ENCODE data around the gene ITPK1.

ITPK1 gene

GRCh38 chr14:92948647-92949046 is 167.1 kb downstream of the ITPK1 start:
- H3K4me3 Mint-ChIP-seq, result no peak overlapping the region

GRCh38 chr14:92946847-92947545 is 168.7 kb downstream of the ITPK1 start:
- H3K4me1 Mint-ChIP-seq, result peaks cover 4% of the 10 kb centered on the region
- no peak overlapping the region for H3K4me3 Mint-ChIP-seq
- H3K27me3 Mint-ChIP-seq, result no peaks in the 10 kb centered on the region
- ATAC-seq (no peak), DNase-seq (no peak)
- H3K27ac Mint-ChIP-seq, result peak overlapping the region; percentile 10 to 81
- H3K9me3 Mint-ChIP-seq, result no peaks in the 10 kb centered on the region

More at GRCh38 chr14:92948647-92949046, 167.1 kb downstream of the ITPK1 start:
- Mint-ChIP-seq H3K4me1 (peaks cover 7% of the 10 kb centered on the region), H3K9me3 (no peaks in the 10 kb centered on the region), H3K27ac (no peak overlapping the region), H3K27me3 (no peaks in the 10 kb centered on the region)
- no peak for DNase-seq
- no peak for ATAC-seq

GRCh38 chr14:92945959-92946846 is 169.5 kb downstream of the ITPK1 start:
- Mint-ChIP-seq H3K27ac (peak overlapping the region in 1 of 2 donors; percentile 81), H3K4me3 (no peak overlapping the region), H3K4me1 (no peaks in the 10 kb centered on the region), H3K27me3 (no peaks in the 10 kb centered on the region), H3K9me3 (no peaks in the 10 kb centered on the region)
- ATAC-seq, result no peak
- no peak for DNase-seq

GRCh38 chr14:92945544-92945943 is 170.2 kb downstream of the ITPK1 start:
- Mint-ChIP-seq H3K27ac (peak overlapping the region in 1 of 2 donors; percentile 54), H3K4me1 (no peaks in the 10 kb centered on the region), H3K4me3 (no peak overlapping the region), H3K9me3 (no peaks in the 10 kb centered on the region), H3K27me3 (no peaks in the 10 kb centered on the region)
- ATAC-seq (no peak), DNase-seq (no peak)

- Mint-ChIP-seq H3K27me3 (no peaks in the 10 kb centered on the region), H3K4me1 (no peaks in the 10 kb centered on the region), H3K4me3 (no peak overlapping the region), H3K27ac (peak overlapping the region in 1 of 2 donors; percentile 54), H3K9me3 (no peaks in the 10 kb centered on the region)
- ATAC-seq, result no peak
- DNase-seq, result no peak
These were observed 170.7 kb downstream of the ITPK1 start for GRCh38 chr14:92944976-92945375.

GRCh38 chr14:92943855-92944570 is 171.7 kb downstream of the ITPK1 start:
- ATAC-seq, result no peak
- H3K9me3 Mint-ChIP-seq, result no peaks in the 10 kb centered on the region
- no peak overlapping the region for H3K27ac Mint-ChIP-seq
- DNase-seq, result no peak
- no peaks in the 10 kb centered on the region for H3K4me1 Mint-ChIP-seq
- no peaks in the 10 kb centered on the region for H3K27me3 Mint-ChIP-seq
- H3K4me3 Mint-ChIP-seq, result no peak overlapping the region

GRCh38 chr14:92942976-92943710 is 172.6 kb downstream of the ITPK1 start:
- Mint-ChIP-seq H3K27ac (peak overlapping the region in 1 of 2 donors; percentile 65), H3K4me3 (no peak overlapping the region), H3K4me1 (no peaks in the 10 kb centered on the region), H3K27me3 (no peaks in the 10 kb centered on the region), H3K9me3 (no peaks in the 10 kb centered on the region)
- DNase-seq (no peak), ATAC-seq (peak; percentile 36)

- no peak for ATAC-seq
- peaks cover 5% of the 10 kb centered on the region for H3K4me1 Mint-ChIP-seq
- peak overlapping the region in 1 of 2 donors; percentile 65 for H3K27ac Mint-ChIP-seq
- no peak overlapping the region for H3K4me3 Mint-ChIP-seq
- no peaks in the 10 kb centered on the region for H3K9me3 Mint-ChIP-seq
- DNase-seq, result no peak
- H3K27me3 Mint-ChIP-seq, result no peaks in the 10 kb centered on the region
These were observed 173.1 kb downstream of the ITPK1 start for GRCh38 chr14:92942576-92942975.

GRCh38 chr14:92942136-92942535 is 173.6 kb downstream of the ITPK1 start:
- H3K27ac Mint-ChIP-seq, result peak overlapping the region in 1 of 2 donors; percentile 65
- no peak overlapping the region for H3K4me3 Mint-ChIP-seq
- no peak for ATAC-seq
- H3K27me3 Mint-ChIP-seq, result no peaks in the 10 kb centered on the region
- H3K4me1 Mint-ChIP-seq, result peaks cover 10% of the 10 kb centered on the region
- no peaks in the 10 kb centered on the region for H3K9me3 Mint-ChIP-seq
- no peak for DNase-seq

GRCh38 chr14:92941531-92941930 is 174.2 kb downstream of the ITPK1 start:
- H3K9me3 Mint-ChIP-seq, result no peaks in the 10 kb centered on the region
- no peaks in the 10 kb centered on the region for H3K27me3 Mint-ChIP-seq
- no peak for ATAC-seq
- DNase-seq, result no peak
- peak overlapping the region in 1 of 2 donors; percentile 48 for H3K27ac Mint-ChIP-seq
- peaks cover 11% of the 10 kb centered on the region for H3K4me1 Mint-ChIP-seq
- H3K4me3 Mint-ChIP-seq, result no peak overlapping the region

- ATAC-seq, result no peak
- no peaks in the 10 kb centered on the region for H3K9me3 Mint-ChIP-seq
- H3K4me1 Mint-ChIP-seq, result peaks cover 11% of the 10 kb centered on the region
- no peak overlapping the region for H3K4me3 Mint-ChIP-seq
- H3K27me3 Mint-ChIP-seq, result no peaks in the 10 kb centered on the region
- H3K27ac Mint-ChIP-seq, result no peak overlapping the region
- DNase-seq, result no peak
These were observed 175.2 kb downstream of the ITPK1 start for GRCh38 chr14:92940543-92940942.

GRCh38 chr14:92939699-92940098 is 176.0 kb downstream of the ITPK1 start:
- DNase-seq, result no peak
- Mint-ChIP-seq H3K4me3 (no peak overlapping the region), H3K27ac (no peak overlapping the region), H3K27me3 (no peaks in the 10 kb centered on the region), H3K4me1 (peaks cover 11% of the 10 kb centered on the region), H3K9me3 (no peaks in the 10 kb centered on the region)
- no peak for ATAC-seq

GRCh38 chr14:92938890-92939671 is 176.6 kb downstream of the ITPK1 start:
- no peak overlapping the region for H3K4me3 Mint-ChIP-seq

GRCh38 chr14:92938235-92938875 is 177.4 kb downstream of the ITPK1 start:
- H3K4me3 Mint-ChIP-seq, result no peak overlapping the region
- H3K27me3 Mint-ChIP-seq, result no peaks in the 10 kb centered on the region
- H3K9me3 Mint-ChIP-seq, result no peaks in the 10 kb centered on the region
- ATAC-seq, result no peak
- peaks cover 11% of the 10 kb centered on the region for H3K4me1 Mint-ChIP-seq
- H3K27ac Mint-ChIP-seq, result peak overlapping the region; percentile 12 to 40
- DNase-seq, result no peak

More at GRCh38 chr14:92938890-92939671, 176.6 kb downstream of the ITPK1 start:
- H3K4me1 Mint-ChIP-seq, result peaks cover 11% of the 10 kb centered on the region
- DNase-seq (no peak), ATAC-seq (no peak)
- H3K9me3 Mint-ChIP-seq, result no peaks in the 10 kb centered on the region
- H3K27ac Mint-ChIP-seq, result no peak overlapping the region
- no peaks in the 10 kb centered on the region for H3K27me3 Mint-ChIP-seq

Data from stimulated activated naive CD8-positive, alpha-beta T cell treated with anti-CD3 and anti-CD28 coated beads, Interleukin-15, amount 100 ng/mL, for 72 hours (primary cell).